ENCODE measurements around the gene BCL7C.
"Not testable (repeated sequence)": the region's sequence is repeated elsewhere in the genome, so short reads cannot be mapped to it uniquely, and the experiment has no call there.

BCL7C gene

DNA sequence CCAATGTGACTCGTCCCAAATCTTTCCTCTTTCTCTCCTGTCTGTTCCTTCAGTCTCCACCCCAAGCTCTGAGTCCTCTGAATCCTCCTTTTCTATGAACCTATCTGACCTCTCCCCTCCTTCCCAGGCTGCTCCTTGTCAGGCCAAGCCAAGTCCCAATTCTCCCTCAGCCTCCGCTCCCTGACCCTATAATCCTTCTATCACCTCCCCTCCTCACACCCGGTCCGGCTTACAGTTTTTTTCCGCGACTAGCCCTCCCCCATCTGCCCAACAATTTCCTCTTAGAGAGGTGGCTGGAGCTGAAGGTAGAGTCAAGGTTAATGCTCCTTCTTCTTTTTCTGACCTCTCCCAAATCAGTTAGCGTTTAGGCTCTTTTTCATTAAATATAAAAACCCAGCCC, 33.1 kb downstream of the BCL7C start:
- DNase-seq = not testable (repeated sequence)

DNA sequence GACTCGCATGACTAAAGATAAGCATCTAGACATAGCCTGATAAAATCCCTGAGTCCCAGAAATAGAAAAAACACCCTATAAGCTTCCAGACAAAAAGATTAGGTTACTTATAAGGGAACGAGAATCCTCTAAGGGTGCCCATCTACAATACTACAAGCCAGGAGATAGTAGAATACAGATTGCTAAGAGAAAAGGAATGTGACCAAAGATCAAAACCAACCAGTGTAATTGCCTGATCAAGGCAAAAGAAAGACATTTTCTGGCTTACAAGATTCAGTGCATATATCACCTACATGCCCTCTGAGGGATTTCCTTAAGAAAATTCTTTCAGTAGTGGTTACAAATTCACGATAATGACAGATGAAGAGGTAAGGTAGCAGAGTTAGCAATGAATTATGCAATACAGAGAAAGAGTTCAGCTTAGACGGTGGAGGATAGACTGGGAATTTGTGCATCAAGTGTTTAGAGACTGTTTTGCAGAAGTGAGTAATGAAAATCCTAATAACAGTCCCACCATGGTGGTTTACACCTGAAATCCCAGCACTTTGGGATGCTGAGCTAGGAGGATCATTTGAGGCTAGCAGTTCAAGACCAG, 35.0 kb downstream of the BCL7C start:
- DNase-seq = no peak

DNA sequence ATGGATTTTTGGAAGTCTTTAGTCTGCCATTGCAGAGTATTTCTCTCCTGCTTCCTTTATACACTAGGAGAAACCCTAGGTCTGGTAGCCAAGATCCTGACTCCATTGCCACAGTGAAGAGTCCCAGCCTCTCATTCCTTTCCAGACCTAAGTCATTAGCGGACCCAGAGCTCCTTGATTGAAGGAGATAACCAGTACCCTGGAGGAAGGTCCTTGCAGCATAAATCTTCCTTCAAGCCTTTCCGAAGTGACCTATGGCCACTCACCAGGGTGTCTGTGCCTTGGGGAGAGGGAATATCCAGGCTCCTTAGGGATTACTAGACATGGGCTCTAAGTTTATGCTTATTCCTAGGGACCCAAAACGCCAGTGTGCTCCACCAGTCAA, 35.8 kb downstream of the BCL7C start:
- no peak for DNase-seq

DNA sequence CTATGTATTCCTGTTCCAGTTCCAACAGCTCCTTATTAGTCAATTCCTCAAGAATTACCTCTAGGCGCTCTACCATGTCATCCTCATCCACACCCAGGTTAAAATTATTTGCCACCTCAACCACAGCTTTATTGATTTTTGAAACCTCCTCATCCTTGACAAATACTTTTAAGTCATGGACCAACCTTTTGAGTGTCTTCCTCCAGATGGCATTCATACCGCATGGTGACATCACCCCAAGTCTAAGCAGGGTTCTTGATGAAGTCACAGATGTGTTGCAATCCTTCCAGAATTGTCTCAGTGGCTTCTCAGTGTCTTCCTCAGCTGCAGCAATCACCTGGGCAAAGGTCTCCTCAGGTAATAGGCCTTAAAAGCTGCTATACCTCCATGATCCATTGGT, 40.1 kb downstream of the BCL7C start:
- no peak for DNase-seq

DNA sequence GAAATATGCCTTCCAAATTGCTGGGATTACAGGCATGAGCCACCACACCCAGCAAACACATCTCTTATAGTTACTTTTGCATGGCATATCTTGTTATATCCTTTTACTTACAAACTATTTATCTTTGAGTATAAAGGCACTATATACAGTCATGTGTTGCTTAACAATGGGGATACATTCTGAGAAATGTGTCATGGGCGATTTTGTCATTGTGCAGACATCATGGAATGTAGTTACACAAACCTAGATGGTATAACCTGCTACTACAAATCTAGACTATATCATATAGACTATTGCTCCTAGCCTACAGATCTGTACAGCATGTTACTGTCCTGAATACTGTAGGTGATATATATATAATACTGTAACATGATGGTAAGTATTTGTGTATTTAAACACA, 43.6 kb downstream of the BCL7C start:
- no peak for DNase-seq

DNA sequence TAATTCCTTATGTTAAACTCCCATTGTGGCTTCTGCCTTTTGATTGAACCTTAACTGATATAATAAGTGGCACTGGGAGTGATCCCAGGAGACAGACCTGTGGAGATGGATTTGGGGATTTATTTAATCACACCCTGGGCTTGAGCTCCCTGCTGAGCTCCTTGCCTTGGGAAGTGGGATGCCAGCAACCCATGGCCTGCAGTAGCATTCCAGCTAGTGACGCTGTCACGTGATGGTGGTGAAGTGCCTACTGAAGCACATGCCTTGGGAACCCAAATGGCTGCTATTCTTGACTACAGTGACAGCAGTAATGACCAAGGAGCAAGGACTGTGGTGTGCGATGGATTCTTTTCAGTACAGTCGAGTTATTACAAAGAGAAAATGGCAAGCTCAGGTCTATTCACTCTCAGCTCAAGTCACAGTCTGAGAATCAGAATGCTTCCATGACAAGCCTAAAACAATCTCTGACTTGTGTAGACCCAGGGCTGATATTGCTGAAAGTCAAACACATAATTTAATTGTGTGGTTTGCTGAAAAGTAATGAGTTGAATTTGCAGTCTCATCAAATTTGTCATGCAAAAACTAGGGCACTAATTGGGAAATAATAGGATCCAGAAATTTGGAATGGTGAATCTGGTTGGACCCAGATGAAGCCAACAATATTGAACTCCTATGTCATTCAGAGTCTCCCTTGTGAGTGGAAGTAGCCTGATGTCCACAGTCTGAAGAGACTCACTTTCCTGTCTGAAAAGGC, 47.1 kb downstream of the BCL7C start:
- DNase-seq = no peak

DNA sequence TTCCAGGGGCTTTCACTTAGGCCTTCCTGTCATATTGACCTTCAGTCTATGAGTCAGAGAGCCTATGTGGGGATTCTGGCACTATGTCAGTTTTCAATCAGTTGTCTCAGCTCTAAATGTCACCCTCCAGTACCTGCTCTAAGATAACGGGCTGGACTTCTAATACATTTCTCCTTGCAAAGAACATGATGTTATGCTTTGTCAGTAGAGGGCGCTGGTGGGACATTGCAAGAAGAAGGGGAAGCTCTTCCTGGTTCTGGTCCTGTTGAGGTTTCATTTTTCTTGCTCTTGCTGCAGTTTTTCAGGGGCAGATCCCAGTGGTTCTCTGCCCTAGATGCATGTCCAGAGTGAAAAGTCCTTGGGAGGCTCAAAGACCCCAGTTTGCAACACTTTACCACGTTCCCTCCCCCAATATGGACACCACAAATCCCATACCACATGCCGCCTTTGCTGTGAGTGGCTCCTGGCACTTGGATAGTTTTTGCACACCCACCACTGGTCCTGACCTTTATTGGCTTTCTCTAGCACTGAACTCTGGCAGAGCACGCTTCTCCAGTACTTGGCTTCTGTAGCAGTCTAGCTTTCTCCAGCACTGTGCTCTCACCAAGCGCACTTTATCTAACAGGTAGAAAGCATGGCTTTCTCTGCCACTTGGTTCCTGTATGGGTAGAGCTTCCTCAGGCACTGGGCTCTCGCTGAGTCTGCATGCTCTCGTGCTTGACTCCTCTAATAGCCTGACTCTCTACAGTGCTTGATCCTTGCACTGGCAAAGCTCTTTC, 49.0 kb downstream of the BCL7C start:
- DNase-seq = peak; percentile 89

DNA sequence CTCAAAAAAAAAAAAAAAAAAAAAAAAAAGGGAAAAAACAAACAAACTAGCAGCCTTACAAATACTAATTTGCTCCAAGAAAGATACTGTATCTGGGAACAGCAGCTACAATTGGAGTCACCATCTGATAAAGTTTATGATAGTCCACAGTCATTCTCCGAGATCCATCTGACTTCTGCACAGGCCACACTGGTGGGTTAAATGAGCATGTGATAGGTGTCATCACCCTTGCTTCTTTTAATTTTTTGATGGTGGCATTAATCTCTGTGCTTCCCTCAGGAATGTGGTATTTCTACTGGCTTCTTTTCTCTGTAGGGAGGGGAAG, 49.6 kb downstream of the BCL7C start:
- DNase-seq = no peak

DNA sequence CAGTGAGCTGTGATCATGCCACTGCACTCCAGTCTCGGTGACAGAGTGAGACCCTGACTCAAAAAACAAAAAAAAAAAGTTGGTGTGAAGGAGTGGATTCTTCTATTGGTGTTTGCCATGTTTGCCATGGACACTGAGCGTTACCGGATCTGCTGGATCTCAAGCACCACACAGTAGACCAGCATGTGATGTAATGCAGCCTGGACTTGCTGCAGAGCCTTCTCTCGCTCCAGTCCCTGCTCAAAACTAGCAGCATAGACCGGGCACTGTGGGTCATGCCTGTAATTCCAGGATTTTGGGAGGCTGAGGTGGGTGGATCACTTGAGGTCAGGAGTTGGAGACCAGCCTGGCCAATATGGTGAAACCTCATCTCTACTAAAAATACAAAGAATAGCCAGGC, 50.4 kb downstream of the BCL7C start:
- DNase-seq = no peak

DNA sequence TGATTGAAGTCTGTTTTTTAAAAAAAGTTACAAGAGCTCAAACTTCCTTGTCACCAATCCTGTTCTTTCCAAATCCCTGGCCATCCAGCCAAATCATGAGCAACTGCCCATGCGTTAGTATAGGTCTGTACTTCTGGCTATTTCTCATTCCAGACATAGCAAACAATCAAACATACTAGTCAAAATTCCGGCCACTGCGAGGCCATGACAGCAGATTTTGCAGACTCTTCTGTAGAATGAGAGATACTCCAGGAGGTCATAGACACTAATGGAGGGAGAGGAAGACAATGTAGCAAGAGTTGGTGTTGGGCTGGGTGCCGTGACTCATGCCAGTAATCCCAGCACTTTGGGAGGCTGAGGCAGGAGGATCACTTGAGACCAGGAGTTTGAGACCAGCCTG, 50.9 kb downstream of the BCL7C start:
- no peak for DNase-seq

DNA sequence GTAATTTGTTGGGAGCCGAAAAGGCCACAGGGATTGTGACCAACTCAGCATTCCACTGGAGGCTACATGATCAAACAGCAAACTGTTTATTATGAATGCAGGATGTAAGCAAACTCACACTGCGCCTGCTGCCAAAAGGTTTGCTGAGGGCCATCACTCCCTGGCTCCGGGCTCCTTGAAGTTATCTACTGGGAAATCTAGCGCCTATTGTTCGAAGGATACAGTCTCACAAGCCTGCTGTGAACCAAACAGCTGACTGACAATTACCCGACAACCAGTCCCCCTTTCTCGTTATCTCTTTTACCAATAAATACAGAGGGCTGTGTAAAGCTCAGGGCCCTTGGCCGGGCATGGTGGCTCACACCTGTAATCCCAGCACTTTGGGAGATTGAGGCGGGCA, 52.5 kb downstream of the BCL7C start:
- no peak for DNase-seq

DNA sequence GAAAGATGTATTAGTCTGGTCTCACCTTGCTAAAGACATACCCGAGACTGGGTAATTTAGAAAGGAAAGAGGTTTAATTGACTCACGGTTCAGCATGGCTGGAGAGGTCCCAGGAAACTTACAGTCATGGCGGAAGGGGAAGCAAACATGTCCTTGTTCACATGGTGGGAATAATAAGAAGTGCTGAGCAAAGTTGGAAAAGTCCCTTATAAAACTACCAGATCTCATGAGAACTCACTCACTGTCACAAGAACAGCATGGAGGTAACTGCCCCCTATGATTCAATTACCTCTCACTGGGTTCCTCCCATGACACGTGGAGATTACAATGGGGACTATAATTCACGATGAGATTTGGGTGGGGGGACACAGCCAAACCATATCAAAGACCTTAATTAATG, 53.3 kb downstream of the BCL7C start:
- DNase-seq = no peak

DNA sequence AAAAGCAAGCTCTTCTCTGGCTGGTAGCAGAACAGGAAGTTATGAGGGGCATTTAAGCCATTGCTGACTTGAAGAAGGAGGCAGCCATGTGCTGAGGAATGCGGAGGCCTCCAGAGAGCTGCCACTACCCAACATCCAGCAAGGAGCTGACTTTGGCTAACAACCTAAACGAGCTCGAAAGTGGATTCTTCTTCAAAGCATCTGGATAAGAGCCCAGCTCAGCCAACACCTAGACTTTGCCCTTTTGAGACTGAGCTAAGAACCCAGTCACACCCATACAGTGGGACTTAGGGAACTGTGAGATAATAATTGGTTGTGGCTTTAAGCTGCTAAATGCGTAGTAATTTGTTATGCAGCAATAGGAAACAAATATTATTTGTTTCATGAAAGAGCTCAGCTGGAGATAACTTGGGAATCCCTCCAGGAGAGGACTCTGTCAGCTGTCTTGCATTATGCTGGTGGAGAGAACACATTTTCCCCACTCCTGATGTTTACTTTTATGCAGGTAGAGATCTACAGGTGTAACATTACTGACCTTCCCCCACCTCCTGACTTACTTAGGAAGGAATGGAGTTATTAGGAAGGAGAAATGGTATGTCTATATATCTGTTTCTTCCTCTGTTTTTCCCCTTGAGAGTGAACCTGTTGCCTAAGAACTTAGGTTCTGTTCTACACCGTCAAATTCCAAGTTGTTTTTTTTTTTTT, 54.2 kb downstream of the BCL7C start:
- DNase-seq = no peak

DNA sequence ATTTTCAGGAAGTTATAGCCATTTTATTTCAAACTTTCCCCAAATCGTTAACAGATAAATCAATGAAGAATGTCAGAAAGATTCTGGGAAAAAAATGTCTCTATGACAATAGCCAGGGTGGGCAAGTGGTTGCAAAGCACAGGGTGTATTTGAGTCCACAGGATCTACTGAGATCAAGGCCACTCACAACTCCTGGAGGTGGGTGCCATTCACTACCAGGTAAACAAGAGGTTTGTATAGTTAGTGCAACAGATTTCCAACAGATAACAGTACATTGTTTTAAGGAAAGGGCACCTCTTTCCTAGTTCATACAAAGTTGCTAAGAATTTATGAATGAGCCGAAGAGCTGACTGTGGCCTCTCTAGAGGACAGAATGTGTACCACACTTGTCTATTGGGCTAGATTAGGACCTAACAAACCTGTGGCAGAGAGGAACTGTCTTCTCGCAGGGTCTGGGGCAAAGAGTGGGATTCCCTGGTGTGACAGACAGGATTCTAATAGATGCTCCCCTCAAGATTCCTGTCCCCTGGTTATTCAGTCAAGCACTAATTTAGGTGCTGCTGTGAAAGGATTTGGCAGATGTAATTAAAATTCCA, 54.9 kb downstream of the BCL7C start:
- no peak for DNase-seq

DNA sequence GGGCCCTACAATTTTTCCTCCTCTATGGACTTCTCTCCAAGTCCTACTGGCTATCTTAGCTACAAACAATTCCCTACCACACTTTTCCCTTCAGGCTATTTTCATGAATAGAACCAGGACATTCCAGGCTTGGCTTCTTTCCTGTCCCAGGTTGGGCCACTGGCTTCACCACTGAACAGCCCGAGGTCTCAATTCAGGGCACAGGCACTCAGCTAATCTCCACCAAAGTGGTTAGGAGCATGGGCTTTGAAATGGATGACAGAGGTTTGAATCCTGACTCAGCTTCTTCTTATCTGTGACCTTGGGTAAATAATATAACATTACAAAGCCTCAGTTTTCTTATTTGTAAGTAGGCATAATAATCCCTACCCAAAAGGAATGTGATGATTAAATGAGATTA, 56.0 kb downstream of the BCL7C start:
- no peak for DNase-seq
